ENCODE data around the gene TTLL11.

DNA sequence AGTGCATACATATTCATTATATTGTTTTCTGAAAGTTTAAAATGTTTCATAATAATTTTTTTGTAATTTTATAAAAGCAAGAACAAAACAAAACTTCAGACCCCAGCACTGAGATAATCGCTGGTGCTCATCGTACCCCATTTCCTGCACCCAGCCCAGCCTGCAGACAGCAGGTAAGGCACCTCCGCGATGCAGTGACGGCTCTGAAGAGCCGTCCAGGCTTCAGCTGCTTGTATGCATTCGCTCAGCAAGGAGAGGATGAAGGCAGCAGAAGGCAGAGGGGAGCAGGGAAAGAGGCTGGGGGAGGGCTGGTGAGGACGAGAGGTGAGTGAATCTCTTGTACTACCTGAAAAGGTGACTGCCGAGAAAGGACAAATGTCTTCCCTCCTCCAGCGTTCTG is 153.5 kb downstream of the TTLL11 start:
- TF ChIP-seq, protein P1, sequence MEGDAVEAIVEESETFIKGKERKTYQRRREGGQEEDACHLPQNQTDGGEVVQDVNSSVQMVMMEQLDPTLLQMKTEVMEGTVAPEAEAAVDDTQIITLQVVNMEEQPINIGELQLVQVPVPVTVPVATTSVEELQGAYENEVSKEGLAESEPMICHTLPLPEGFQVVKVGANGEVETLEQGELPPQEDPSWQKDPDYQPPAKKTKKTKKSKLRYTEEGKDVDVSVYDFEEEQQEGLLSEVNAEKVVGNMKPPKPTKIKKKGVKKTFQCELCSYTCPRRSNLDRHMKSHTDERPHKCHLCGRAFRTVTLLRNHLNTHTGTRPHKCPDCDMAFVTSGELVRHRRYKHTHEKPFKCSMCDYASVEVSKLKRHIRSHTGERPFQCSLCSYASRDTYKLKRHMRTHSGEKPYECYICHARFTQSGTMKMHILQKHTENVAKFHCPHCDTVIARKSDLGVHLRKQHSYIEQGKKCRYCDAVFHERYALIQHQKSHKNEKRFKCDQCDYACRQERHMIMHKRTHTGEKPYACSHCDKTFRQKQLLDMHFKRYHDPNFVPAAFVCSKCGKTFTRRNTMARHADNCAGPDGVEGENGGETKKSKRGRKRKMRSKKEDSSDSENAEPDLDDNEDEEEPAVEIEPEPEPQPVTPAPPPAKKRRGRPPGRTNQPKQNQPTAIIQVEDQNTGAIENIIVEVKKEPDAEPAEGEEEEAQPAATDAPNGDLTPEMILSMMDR (conservative IDR thresholded peaks at IDR 0.05; ENCODE audit: low read depth in 2 of 2), result no peak
- TF ChIP-seq, protein P2, sequence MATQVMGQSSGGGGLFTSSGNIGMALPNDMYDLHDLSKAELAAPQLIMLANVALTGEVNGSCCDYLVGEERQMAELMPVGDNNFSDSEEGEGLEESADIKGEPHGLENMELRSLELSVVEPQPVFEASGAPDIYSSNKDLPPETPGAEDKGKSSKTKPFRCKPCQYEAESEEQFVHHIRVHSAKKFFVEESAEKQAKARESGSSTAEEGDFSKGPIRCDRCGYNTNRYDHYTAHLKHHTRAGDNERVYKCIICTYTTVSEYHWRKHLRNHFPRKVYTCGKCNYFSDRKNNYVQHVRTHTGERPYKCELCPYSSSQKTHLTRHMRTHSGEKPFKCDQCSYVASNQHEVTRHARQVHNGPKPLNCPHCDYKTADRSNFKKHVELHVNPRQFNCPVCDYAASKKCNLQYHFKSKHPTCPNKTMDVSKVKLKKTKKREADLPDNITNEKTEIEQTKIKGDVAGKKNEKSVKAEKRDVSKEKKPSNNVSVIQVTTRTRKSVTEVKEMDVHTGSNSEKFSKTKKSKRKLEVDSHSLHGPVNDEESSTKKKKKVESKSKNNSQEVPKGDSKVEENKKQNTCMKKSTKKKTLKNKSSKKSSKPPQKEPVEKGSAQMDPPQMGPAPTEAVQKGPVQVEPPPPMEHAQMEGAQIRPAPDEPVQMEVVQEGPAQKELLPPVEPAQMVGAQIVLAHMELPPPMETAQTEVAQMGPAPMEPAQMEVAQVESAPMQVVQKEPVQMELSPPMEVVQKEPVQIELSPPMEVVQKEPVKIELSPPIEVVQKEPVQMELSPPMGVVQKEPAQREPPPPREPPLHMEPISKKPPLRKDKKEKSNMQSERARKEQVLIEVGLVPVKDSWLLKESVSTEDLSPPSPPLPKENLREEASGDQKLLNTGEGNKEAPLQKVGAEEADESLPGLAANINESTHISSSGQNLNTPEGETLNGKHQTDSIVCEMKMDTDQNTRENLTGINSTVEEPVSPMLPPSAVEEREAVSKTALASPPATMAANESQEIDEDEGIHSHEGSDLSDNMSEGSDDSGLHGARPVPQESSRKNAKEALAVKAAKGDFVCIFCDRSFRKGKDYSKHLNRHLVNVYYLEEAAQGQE (IDR thresholded peaks at IDR 0.05; ENCODE audit: unreplicated experiment), result no peak
- no peak for TF ChIP-seq EZH2 (IDR thresholded peaks at IDR 0.05; ENCODE audit: low read depth, unreplicated experiment)
- no peak for TF ChIP-seq CREB1 (CRISPR knock-in tag; IDR thresholded peaks at IDR 0.05; ENCODE audit: low read depth)
- no peak for TF ChIP-seq POLR2AphosphoS5 (IDR thresholded peaks at IDR 0.05; ENCODE audit: low read depth)
